ENCODE results near the gene GRAMD4.

- TF ChIP-seq POLR2A (IDR thresholded peaks at IDR 0.05; ENCODE audit: low read depth, low read length) (no peak), POLR2AphosphoS5 (IDR thresholded peaks at IDR 0.05; ENCODE audit: low read depth, low read length) (no peak)
Observed at GRCh38 chr22:46607483-46608114, 12.6 kb upstream of the GRAMD4 start.

Measured in GM12891 (cell line).